ENCODE measurements around the gene IL1R2.

DNA sequence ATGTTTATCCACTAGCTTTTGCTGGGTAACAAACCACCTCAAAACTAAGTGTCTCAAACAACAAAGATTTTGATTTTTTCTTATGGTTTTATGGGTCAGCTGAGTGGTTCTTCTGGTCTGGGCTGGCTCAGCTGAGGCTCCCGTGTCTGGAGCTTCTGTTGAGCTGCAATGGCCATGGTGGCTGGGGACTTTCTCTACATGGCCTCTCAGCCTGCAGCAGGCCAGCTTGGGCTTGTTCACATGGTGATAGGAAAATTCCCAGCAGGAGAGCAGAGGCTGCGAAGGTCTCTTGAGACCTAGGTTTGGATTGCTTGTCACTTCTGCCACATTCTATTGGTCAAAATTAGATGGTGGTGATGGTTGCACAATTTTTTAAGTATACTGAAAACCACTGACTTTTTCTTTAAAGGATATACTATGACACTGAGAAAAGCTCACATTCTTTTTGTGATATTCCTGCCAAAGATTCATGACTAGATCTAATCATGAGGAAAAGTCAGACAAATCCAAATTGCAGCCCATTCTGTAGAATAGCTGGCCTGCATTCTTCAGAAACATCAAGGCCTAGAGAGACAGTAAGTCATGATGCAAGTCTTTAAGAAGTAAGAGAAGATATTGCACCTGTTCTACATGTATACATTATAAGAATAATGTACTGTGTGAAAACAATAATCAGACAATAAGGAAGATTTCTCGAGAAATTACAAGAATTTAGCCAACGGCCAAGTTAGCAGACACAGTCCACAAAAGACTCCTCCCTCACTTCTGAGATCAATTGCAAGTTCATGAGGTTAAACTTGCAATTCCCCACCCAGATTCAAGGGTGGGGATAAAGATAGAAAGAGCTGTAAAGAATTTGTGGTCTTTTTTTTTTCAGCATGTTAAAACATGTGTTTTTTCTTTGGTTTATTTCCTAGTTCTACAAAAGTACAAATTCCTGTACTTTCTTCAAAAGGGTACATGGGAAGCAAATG lies 35.0 kb upstream of the IL1R2 start:
- TF ChIP-seq FOXK2 (conservative IDR thresholded peaks at IDR 0.05 in 1 of 2, IDR thresholded peaks at IDR 0.05 in 1 of 2; ENCODE audit: low read depth in 2 of 2): no peak
- TF ChIP-seq, protein P1, sequence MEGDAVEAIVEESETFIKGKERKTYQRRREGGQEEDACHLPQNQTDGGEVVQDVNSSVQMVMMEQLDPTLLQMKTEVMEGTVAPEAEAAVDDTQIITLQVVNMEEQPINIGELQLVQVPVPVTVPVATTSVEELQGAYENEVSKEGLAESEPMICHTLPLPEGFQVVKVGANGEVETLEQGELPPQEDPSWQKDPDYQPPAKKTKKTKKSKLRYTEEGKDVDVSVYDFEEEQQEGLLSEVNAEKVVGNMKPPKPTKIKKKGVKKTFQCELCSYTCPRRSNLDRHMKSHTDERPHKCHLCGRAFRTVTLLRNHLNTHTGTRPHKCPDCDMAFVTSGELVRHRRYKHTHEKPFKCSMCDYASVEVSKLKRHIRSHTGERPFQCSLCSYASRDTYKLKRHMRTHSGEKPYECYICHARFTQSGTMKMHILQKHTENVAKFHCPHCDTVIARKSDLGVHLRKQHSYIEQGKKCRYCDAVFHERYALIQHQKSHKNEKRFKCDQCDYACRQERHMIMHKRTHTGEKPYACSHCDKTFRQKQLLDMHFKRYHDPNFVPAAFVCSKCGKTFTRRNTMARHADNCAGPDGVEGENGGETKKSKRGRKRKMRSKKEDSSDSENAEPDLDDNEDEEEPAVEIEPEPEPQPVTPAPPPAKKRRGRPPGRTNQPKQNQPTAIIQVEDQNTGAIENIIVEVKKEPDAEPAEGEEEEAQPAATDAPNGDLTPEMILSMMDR (IDR thresholded peaks at IDR 0.05 in 2 of 3, conservative IDR thresholded peaks at IDR 0.05 in 1 of 3; ENCODE audit: insufficient read depth in 2 of 3, low read depth in 1 of 3, low read length in 3 of 3): no peak
- TF ChIP-seq ZC3H4 (CRISPR knock-in tag; IDR thresholded peaks at IDR 0.05; ENCODE audit: borderline replicate concordance): no peak
- TF ChIP-seq POLR2AphosphoS5 (IDR thresholded peaks at IDR 0.05; ENCODE audit: control insufficient read depth, insufficient read depth, low read depth, low read length): no peak
- TF ChIP-seq, protein P2, sequence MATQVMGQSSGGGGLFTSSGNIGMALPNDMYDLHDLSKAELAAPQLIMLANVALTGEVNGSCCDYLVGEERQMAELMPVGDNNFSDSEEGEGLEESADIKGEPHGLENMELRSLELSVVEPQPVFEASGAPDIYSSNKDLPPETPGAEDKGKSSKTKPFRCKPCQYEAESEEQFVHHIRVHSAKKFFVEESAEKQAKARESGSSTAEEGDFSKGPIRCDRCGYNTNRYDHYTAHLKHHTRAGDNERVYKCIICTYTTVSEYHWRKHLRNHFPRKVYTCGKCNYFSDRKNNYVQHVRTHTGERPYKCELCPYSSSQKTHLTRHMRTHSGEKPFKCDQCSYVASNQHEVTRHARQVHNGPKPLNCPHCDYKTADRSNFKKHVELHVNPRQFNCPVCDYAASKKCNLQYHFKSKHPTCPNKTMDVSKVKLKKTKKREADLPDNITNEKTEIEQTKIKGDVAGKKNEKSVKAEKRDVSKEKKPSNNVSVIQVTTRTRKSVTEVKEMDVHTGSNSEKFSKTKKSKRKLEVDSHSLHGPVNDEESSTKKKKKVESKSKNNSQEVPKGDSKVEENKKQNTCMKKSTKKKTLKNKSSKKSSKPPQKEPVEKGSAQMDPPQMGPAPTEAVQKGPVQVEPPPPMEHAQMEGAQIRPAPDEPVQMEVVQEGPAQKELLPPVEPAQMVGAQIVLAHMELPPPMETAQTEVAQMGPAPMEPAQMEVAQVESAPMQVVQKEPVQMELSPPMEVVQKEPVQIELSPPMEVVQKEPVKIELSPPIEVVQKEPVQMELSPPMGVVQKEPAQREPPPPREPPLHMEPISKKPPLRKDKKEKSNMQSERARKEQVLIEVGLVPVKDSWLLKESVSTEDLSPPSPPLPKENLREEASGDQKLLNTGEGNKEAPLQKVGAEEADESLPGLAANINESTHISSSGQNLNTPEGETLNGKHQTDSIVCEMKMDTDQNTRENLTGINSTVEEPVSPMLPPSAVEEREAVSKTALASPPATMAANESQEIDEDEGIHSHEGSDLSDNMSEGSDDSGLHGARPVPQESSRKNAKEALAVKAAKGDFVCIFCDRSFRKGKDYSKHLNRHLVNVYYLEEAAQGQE (IDR thresholded peaks at IDR 0.05; ENCODE audit: borderline replicate concordance): no peak
- TF ChIP-seq, protein P2 (CRISPR knock-in tag; IDR thresholded peaks at IDR 0.05; ENCODE audit: low read depth): no peak
- TF ChIP-seq NR3C1 (CRISPR knock-in tag; IDR thresholded peaks at IDR 0.05): no peak

All from K562 (cell line).